Measurements from ENCODE around the gene DOCK3.
A peak's percentile ranks its signal among the peaks of the same experiment; 100 is the strongest.
"Not testable (repeated sequence)": the region's sequence is repeated elsewhere in the genome, so short reads cannot be mapped to it uniquely, and the experiment has no call there.

The DOCK3 gene

DNA sequence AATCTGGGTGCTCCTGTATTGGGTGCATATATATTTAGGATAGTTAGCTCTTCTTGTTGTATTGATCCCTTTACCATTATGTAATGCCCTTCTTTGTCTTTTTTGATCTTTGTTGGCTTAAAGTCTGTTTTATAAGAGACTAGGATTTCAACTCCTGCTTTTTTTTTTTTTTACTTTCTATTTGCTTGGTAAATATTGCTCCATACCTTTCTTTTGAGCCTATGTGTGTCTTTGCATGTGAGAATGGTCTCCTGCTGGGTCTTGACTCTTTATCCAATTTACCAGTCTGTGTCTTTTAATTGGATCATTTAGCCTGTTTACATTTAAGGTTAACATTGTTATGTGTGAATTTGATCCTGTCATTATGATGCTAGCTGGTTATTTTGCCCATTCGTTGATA lies 420.1 kb downstream of the DOCK3 start:
- DNase-seq (ENCODE audit: low read depth in 2 of 2), result not testable (repeated sequence)

DNA sequence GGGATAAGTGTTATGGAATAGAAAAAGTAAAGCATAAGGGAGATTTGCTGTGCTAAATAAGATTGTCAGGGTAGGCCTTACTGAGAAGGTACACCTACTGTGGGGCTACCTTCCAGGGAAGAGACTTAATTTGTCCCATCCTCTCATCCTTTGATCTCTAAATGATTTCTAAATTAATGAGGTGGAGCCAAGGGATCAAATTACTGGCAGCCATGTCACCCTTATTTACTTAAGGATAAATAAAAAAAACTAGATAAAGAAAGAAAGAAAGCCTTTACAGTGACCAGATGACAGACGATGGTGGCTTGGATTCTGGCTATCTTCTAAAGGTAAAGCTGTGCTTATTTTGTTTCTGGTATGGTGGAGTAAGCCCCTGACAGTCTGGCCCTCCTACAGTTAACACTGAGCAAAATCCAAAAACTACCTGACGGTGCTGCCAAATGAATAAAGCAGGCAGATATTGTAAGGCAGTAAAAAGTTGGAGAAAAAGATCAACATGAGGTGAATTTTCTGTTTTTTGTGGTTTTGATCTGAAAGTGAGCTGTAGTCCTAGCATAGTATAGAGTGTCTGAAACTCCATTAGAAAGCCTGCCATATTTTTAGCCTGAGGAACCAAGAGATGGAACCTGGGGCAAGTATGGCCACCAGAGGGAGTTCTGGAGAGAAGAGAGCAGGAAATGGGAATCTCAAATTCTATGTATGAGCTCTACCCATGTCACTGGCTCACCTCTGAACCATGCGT lies 425.2 kb downstream of the DOCK3 start:
- DNase-seq (ENCODE audit: low read depth in 2 of 2), result peak; percentile 13 to 17

DNA sequence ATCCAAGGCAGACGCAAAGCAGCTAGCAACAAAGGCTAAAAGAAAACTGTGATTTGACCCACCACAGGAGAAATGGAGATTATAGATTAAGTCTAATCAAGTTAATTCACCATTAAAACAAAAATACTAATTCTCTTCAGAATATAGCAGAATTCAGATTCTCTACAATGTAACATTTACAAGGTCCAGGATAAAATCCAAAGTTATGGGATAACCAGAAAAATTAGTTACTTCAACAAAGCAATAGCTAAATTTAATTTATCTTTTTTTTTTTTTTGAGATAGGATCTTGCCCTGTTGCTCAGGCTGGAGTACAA lies 425.8 kb downstream of the DOCK3 start:
- no peak for DNase-seq (ENCODE audit: low read depth in 2 of 2)

DNA sequence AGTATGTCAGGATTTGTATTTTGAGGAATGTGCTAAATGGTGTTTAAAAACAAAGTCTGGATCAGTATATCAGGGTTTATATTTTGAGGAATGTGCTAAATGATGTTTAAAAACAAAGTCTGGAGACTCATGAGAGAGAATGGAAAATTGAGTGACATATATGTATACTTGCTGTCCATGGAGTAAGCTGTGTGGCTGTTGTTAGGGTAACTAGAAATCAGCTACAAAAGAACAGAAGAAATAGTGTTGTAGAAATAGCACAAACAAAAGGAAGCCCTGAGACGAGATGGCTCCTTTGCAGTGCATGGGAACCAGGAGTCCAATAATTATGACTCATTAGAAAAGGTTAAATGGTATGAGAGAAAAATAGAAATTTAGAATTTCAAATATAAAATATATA lies 427.7 kb downstream of the DOCK3 start:
- DNase-seq (ENCODE audit: low read depth in 2 of 2), result no peak

DNA sequence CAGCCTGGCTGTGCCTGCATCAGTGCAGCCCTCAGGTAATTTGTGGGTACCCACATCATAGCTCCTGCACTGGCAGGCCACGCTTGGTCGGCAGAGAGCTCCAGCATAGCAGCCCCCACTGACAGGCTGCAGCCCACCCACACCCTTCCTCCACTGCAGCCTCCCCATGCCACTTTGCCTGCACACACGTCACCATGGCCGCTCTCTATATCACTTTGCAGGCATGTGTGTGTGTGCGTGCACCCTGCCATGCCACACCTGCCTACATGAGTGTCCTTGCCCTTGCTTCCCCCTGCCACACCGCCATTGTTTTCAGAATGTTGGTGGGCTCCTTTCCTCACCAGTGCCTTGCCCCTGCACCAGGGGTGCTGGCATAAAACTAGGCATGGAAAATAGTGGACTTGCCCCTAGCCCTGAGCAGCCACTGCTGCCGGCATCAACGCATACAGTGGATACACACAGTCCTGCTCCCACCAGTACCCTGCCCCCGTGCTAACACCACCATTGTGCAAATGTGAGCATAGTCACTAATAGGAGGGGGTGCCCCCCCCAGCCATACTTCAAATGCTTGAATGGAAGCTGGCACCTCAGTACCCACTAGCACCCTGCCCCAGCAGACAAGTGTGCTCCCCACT lies 431.6 kb downstream of the DOCK3 start:
- no peak for DNase-seq (ENCODE audit: low read depth in 2 of 2)

DNA sequence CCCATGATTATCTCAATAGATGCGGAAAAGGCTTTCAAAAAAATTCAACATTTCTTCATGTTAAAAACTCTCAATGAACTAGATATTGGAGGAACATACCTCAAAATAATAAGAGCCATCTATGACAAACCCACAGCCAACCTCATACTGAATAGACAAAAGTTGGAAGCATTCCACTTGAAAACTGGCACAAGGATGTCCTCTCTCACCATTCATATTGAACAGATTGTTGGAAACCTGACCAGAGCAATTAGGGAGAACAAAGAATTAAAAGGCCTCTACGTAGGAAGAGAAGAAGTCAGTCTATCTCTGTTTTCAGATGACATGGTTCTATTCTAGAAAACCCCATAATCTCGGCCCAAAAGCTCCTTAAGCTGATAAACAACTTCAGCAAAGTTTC lies 435.9 kb downstream of the DOCK3 start:
- no peak for DNase-seq (ENCODE audit: low read depth in 2 of 2)

DNA sequence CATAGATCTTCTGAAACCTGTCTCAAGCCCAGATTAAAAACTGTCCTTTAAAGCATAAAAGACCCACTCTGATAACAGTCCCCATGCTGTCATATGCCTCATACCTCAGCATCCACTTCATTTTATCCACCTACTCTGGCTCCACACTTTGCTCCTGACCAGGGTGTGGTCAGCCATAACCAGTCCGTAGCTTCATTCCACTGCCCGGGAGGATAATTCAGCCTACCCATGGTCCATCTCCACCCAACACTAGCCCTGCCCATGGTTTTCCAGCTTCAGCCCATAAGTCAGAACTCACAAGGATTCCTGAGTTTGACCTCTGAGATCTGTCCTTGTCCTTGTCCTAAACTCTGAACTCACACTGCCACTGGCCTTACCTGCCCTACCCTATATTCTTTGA lies 448.2 kb downstream of the DOCK3 start:
- DNase-seq (ENCODE audit: low read depth in 2 of 2), result no peak

DNA sequence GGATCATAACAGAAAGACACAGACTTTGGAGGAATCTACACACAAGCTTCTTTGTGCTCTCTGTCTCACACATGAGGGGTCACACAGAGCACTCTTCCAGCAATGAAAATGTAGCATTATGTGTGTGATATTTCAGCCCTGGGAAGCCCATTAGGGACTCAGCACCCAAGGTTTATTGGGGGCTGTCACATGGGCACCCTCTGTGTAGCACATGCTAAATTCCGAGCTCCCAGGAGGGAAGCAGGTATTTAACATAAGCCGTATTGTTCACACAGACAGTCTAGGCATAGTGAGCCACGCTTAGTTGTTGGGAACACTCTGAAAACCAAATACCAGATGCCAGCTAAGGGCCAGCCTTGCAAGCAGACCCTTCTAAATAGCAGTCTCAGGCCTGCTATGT lies 448.8 kb downstream of the DOCK3 start:
- DNase-seq (ENCODE audit: low read depth in 2 of 2), result no peak

DNA sequence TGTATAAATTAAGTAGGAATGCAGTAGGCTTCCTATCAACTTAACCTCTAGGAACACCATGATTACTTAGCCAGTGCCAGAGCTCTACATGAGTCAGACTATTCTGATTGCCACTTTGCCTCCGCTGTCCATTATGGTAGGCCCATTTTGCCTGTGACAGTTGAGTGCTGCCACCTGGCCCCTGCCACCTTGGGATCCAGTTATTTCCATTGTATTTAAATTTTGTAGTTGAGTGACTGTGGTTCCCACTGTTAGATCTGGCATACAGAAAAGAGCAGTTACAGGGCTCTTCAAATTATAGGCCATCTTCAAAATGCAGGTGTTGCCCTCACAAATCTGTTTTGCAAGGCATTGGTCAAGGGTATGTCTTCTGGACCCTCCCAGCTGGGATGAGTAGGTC lies 456.9 kb downstream of the DOCK3 start:
- DNase-seq (ENCODE audit: low read depth in 2 of 2), result not testable (repeated sequence)

DNA sequence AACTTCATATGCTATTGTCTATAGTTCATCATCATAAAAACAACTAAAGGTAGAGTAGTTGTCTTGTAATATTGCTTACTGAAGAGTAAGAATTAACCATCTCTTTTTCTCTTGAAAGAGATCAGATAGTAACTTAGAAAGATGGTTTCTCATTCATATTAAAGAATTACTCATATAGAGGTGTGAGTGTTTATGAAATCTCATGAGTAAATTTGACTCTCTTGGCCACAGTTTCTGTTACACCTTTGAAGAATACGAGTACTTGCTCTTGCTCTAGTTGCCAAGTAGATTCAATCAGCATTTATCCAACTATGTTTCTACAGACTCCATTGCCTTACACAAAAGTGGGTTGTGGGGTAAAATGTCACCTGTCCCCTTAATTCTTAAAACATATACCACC lies 463.0 kb downstream of the DOCK3 start:
- no peak for DNase-seq (ENCODE audit: low read depth in 2 of 2)

DNA sequence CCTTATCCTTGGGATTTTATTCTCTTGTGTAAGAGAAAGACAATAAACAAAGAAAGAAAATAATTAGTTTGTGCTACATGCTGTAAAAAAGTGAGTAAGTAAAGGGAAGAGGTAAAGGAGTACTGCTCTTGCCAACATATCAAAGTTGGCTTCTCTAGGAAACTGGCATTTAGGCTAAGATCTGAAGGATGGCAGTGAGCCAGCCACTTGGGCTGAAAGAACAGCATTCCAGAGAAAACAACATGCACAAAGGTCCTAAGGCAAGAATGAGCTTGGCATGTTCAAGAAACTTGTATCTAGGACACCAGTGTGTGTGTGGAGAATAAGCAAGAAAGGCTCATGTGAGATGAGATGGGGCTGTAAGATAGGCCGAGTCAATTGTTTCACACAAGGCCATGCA lies 464.9 kb downstream of the DOCK3 start:
- no peak for DNase-seq (ENCODE audit: low read depth in 2 of 2)

DNA sequence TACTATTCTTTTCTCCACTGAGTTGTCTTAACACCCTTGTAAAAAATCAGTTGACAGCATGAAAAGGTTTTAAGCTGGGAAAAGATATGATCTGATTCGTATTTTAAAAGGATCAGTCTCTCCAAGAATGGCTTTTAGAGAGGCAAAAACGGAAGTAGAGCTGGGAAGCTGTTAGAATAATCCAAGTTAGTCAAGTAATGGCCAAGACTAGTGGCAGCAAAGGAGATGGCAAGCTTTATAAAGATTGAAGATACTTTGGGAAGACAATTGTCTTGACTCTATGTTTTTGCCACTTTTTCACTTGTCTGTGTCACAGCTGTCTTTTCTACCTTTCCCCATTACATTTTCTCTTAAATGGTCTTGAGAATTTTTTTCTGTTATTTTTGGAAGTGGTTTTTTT lies 466.8 kb downstream of the DOCK3 start:
- no peak for DNase-seq (ENCODE audit: low read depth in 2 of 2)

DNA sequence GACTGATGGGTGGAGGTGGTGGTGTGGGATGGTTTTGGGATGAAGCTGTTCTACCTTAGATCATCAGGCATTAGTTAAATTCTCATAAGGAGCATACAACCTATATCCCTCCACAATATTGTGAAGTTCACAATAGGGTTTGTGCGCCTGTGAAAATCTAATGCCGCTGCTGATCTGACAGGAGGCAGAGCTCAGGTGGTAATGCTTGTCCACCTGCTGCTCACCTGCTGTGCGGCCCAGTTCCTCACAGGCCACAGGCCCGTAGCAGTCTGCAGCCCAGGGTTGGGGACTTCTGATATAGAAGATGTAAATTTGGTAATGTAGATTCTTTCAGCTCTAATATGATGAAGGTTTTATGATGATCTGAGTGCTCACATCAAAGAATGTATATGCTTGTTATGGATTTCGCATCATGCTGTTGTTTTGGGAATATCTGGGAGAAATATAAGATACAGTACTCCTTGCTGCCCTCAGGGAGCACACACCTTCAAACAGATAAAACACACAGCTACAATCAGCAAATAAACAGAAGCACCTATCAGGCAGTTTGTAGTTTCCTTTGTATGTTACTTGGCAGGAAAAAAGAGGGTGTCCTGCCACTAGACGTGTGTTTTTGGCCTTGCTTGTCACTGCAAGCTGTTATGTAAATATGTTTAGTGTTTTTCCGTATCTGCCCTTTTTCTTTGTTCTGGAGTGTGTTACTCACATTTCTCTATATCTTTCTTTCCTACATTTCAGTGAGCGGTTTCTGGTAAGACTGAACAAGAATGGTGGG lies 471.3 kb downstream of the DOCK3 start:
- DNase-seq (ENCODE audit: low read depth in 2 of 2), result no peak

DNA sequence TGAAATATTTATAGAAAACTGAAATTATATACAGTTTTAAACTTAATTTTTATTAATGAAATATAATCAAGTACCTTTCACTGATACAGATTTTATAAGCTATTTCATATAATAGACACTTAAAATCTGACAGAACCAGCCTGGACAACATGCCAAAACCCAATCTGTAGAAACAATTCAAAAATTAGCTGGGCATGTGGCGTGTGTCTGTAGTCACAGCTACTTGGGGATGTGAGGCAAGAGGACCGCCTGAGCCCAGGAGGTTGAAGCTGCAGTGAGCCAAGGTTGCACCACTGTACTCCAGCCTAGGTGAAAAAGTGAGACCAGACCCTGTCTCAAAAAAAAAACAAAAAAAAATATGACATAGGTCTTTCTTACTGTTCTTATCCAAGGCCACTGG lies 472.1 kb downstream of the DOCK3 start:
- DNase-seq (ENCODE audit: low read depth in 2 of 2), result no peak

DNA sequence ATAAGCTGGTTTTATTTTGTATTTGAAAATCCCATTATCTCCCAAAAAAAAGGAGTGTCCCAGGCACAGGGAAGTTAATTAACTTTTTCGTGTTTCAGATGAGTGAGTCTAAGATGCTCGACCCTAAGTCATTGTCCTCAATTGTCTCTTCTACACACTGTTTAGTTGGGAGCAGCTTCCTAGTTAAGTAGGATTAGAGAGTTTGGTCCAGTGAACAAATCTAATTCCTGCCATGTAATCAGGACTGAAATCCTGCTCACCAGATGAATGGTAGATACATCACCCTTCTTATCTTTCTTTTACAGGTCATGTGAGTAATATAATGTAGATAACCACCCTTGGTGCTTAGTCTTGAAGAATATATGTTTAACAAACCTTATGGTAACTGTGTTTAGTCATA lies 481.4 kb downstream of the DOCK3 start:
- no peak for DNase-seq (ENCODE audit: low read depth in 2 of 2)

DNA sequence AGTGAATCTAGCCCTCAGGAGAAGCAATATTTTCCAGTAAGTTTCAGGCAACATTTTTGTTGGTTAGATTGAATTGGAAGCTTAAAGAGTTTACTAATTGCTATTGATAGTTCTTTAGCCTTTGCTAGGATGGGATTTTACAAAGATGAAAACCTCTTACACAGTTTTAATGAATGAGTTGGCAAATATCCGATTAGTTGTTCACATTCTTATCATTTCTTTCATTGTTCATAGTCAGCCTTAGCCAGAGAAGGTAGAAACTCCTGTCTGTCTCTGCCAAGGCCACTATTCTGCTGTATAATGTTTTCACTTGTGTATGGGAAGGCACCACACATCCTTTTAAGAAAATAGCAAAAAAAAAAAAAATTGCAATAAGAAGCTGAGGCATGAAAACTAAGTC lies 488.3 kb downstream of the DOCK3 start:
- no peak for DNase-seq (ENCODE audit: low read depth in 2 of 2)

DNA sequence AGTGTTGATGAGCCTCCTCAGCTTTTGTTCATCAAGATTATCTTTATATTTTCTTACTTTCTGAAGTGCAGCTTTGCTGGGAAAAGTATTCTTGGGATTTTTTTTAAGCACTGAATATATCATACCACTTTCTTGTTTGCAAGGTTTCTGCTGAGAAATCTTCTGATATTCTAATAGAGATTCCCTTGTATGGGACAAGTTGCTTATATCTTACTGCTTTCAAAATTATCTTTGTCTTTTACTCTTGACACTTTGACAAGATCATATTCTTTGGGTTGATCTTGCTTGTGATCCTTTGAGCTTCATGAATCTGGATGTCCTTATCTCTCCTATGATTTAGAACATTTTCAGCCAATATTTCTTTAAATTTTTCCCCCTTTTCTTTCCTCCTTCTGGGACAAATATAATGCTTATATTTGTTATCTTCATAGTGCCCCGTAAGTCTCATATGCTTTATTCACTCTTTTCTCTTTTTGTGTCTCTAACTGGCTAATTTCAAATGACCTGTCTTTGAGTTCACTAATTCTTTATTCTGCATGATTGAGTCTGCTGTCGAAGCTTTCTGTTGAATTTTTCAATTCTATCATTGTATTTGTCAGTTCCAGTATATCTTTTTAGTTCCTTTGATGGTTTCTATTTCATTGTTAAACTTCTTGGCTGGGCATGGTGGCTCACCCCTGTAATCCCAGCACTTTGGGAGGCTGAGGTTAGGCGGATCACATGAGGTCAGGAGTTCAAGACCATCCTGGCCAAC lies 499.0 kb downstream of the DOCK3 start:
- DNase-seq (ENCODE audit: low read depth in 2 of 2), result no peak

DNA sequence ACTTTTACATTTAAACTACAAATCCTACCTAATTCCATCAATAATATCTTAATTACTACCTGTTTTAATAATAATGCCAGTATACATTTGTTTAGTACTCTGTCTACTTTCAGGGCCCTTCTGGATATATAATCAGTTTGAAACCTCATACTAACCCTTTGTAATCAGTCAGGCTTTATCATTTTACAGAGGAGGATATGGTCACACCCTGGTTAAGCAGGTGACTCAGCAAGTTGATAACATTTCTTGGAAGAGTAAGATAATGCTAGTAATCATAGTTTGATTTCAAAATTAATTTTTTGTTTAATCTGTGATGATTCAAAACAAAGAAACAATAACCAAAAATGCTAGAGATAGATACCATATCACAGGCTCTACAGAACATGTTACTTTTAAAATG lies 502.2 kb downstream of the DOCK3 start:
- no peak for DNase-seq (ENCODE audit: low read depth in 2 of 2)

DNA sequence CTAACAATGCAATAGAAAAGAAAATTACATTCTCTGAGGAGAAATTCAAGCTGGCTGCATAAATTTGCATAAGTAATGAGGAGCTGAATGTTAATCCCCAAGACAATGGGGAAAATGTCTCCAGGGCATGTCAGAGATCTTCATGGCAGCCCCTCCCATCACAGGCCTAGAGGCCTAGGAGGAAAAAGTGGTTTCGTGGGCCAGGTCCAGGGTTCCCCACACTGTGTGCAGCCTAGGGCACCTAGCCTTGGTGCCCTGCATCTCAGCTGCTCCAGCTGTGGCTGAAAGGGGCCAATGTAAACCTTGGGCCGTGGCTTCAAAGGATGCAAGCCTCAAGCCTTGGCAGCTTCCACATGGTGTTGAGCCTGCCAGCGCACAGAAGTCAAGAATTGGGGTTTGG lies 511.7 kb downstream of the DOCK3 start:
- DNase-seq (ENCODE audit: low read depth in 2 of 2), result not testable (repeated sequence)

DNA sequence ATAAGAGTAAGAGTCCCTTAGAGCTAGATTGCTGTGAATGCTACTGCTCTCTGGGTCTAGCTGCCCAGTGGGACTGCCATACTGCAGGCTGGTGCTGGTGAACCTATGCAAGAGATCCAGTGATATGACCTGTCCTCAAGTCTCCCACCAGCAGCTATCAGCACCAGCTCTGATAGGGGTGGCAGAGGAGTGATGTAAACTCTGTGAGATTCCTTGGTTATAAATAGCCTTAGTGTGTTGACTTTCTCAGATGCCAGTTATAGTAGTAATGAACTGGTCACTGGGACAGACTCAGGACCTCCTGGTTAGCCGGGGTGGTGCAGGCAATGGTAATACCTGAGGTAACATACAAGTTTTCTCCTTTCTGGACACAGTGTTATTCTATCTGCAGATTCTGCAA lies 515.5 kb downstream of the DOCK3 start:
- DNase-seq (ENCODE audit: low read depth in 2 of 2), result no peak

DNA sequence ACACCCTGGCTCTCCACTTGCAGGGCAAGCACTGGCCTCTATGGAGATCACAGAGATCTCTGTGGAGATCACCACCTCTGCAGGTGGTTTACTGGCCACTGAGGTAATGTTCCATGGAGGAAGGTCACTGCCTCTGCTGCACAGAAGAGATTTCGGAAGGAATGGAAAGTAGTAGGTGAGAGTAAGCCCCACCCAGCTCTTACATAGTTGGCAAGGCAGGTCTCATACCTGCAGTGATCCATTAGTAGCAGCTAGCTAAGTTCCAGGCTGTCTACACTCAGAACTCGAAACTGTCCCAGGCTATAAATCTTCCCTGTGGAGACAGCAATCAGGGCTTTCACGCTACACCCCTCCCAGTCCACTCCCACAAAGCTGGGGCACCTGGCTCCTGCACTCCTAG lies 516.1 kb downstream of the DOCK3 start:
- no peak for DNase-seq (ENCODE audit: low read depth in 2 of 2)

DNA sequence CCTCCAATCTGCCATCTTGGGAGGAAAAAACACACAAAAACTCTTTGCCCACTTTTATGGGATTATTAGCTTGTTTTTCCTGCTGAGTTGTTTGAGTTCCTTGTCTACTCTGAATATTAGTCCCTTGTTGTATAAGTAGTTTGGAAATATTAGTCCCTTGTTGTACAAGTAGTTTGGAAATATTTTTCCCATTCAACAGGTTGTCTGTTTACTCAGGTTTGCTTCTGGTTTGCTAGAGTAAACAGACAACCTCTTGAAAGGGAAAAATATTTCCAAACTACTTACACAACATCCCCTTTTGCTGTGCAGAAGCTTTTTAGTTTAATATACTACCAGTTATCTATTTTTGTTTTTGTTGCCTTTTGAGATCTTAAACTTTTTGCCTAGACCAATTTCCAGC lies 517.0 kb downstream of the DOCK3 start:
- DNase-seq (ENCODE audit: low read depth in 2 of 2), result no peak

DNA sequence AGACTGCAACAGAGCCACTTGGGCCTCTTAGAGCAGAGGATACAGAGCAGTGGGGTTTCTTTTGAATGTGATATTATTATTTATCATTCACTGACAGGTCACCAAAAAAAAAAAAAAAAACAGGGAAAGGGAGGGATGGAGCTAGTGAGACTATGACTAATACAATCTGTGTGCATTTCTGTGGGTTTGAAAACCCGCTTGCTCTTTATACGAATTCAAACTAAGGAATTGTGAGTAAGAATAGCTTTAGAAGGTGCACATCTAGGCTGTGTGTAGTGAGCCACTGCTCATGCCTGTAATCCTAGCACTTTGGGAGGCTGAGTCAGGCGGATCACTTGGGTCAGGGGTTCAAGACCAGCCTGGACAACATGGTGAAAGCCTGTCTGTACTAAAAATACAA lies 523.8 kb downstream of the DOCK3 start:
- no peak for DNase-seq (ENCODE audit: low read depth in 2 of 2)
